Nucleus accumbens (tissue), 56 donors: ENCODE measurements around the gene OTUD7B.
A peak's percentile ranks its signal among the peaks of the same experiment; 100 is the strongest.

ENCODE experiments used
- DNase-seq, 56 donors: peaks; one replicate each; lab custom pipeline; 2025; lab: John Stamatoyannopoulos, UW

The OTUD7B gene

GRCh38 chr1:149925751-149926150 is 84.8 kb downstream of the OTUD7B start:
- no peak for DNase-seq

DNA sequence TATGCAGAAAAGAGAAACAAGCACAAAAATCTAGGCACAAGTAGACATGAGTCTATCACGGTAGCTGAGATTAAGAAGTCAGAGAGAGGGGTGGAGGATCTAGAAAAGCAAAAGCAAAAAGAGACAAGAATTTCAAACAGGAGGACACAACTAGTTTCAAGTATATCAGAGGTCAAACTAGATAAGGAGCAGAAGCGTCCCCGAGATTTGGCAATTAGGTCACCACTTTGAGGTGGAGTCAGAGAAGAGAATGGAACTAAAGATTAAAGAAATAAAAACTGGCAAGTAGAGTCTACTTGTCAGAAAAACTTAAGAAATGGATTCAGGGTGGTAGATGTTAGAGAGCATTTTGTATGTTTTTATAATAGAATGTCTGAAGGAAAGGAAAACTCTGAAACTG is 85.2 kb downstream of the OTUD7B start:
- DNase-seq = no peak

GRCh38 chr1:149923626-149924025 is 86.9 kb downstream of the OTUD7B start:
- no peak for DNase-seq

DNA sequence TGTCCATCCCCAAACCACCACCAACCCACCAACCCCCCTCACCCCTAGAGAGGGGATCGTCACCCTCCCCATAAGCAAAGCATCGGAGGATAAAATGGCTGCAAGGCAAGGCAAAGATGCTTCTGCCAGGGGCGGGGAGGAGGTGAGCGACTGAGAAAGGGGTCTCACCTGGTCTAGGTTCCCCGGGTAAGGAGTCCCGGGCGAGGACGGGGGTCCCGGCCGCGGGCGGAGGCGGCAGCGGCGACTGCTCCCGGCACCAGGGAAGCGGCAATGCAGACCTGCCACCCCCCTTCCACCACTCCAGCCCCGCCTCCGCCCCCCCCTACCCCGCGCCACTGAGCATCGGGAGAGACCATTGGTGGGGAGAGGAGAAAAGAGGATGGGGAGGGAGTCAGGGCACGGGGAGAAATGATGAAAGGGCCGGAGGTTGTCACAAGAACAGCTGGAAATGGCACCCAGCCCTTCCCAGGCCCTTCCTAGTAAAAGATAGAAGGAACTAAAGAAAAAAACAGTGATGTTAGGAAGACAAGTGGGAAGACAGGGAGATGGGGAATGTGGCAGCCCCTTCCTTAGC is 92.9 kb downstream of the OTUD7B start, which contains the start of gene SV2A:
SV2A (minus strand) TSS at position 274 of the 574 bp plus-strand sequence. CDS start 4,004 bp downstream, outside the sequence.
- DNase-seq = peak in 53 of 56 donors; percentile 16 to 83 (median 61)

DNA sequence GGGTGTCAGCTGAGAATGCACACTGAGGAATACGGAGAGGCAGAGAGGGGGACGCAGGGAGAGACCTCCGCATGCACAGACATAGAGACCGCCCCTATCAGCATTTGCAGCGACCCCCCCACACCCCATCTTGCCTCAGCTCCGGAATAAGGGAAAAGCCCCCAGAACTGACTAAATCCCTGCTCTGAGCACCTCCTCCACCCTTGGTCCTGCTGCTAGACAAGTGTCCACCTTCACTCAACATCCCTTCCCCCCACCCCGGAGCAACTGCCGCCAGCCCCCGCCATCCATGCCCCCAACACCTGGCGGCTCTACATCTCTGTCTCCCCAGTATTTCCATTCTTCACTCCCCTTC is 93.7 kb downstream of the OTUD7B start:
- peak in 1 of 56 donors; percentile 3 for DNase-seq

GRCh38 chr1:149916193-149916897 is 94.2 kb downstream of the OTUD7B start:
- DNase-seq = peak in 1 of 56 donors; percentile 29

DNA sequence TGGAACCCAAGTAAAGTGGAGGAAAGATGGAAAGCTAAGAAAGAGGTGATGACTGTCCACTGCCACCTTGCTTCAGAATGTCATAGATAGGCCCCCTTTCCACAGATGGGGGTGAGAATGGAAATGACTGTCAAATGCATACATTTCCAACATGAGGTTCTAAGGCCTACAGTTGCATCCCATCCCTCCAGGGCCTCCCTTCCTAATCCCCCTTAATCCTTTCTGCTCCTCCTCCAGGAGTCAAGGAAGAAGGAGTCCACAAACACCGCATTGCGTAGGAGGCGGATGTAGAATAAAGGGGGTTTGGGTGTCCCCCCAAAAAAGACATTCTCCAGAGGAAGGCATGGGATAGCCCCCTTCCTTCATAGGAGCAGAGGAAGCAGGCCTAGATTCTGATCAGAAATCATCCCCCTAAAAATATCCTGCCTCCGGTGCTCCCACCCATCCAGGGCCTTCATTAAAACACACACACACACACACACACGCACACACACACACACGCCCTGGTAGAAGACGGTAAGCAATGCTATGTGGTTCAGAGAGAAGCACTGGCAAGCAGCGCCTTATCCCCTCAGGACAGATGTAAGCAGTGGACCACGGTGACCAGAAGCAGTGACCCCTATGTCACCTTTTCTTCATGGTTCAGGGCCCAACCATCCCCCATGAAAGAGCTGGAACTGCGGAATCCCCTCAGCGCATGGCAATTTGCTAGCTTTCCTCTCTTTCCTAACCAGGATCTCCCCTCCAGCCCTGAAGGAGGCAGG is 94.9 kb downstream of the OTUD7B start:
- peak in 3 of 56 donors; percentile 5 to 14 (median 12) for DNase-seq

DNA sequence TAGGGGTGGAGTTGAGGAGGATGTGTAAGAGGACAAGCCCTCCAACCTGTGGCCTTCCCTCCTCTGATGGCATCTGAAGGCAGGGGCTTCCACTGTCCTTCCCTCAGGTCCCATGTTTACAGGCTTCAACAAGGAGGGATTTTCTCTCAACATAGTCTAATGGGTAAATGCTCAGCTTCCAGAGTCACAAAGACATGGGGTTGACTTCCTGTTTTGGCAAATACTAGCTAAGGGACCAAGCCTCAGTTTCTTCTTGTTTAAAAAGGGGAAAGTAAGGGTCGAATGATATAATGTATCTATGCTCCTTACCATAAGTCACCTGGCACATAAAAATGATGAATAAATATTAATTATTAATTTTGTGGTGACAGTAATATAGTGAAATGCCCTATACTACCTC is 96.0 kb downstream of the OTUD7B start:
- no peak for DNase-seq

DNA sequence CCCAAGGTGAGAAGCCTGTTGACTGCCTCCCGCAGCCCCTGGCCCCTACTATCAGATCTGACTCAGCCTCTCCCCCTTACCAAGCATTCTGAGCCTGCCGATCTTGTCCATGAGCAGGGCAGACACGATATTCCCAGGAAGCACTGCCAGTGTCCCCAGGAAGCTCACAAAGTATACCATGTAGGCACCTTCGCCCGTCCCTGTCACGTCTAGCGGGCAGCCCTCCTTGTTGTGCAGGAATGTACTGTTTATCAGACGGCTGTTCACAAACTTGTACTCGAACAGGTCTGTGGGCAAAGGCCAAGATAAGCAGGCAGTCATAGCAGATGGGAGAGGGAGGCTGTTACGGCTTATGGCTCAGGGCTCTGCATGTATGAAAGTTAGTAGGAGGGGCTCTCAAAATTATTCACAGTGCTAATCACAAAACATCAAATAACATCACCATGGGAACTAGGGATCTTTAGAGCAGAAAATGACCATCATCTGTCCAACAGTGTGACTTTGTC is 103.9 kb downstream of the OTUD7B start:
- DNase-seq = no peak

DNA sequence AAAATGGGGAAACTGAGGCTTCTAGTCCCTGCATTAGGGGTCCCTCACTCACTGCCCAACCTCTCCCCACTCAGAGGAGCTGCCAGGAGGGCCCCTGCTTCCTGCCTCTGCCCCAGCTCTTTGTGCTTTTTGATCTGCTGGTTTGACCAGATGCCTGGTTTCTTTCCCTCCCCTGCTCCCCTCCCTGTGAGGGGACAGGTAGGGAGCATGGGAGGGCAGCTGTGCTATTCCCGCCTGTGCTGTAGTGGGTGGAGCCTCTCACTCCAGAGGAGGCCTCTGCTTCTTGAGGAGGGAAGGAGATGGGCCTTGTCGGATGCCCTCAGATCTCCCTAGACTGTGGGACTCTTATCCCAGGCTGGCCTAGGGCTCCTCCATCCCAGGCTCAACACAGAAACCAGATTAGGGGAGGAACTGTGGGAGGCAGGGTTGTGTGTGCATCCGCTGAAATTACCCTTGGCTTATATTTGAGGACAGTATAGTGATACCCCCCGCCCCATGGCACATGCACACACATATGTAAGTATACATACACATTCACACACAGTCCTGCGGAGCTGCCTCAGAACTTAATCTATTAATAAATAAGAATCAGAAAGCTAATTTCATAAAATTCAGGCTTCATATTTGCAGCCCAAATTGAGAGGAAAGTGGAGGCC is 106.6 kb downstream of the OTUD7B start:
- no peak for DNase-seq

- peak; percentile 37 to 97 (median 88) for DNase-seq
Observed at GRCh38 chr1:149899460-149900284, 110.9 kb downstream of the OTUD7B start, which contains the start of gene BOLA1. BOLA1 (plus strand) TSS chr1:149899568; CDS start chr1:149900060, 492 bp downstream.

DNA sequence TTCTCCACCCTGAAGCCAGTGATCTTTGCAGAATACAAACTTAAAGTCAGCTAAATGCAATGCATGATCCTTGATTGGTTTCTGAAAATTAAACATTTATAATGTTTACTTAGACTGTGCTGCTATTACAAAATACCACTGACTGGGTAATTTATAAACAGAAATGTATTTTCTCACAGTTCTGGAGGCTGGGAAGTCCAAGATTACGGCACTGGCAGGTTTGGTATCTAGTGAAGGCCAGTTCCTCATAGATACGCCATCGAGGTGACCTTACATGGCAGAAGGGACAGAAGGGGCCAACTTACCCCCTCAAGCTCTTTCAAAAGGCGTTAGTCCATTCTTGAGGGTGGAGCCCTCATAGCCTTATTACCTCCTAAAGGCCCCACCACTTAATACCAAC is 114.0 kb downstream of the OTUD7B start:
- DNase-seq = no peak

DNA sequence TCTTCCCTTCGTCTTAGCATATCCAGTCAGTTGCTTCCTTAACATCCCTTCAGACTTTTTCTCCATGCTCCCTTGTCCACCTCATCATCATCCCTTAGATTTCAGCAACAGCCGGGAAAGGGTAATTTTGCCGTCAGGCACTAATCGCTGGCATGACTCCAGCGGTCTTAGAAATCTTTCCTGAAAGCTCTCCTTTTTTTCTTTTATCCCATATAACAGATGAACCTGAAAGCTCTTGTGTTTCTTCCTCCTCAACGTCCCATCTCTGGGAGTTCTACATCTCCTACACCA is 121.6 kb downstream of the OTUD7B start:
- peak in 8 of 56 donors; percentile 13 to 42 (median 20) for DNase-seq

DNA sequence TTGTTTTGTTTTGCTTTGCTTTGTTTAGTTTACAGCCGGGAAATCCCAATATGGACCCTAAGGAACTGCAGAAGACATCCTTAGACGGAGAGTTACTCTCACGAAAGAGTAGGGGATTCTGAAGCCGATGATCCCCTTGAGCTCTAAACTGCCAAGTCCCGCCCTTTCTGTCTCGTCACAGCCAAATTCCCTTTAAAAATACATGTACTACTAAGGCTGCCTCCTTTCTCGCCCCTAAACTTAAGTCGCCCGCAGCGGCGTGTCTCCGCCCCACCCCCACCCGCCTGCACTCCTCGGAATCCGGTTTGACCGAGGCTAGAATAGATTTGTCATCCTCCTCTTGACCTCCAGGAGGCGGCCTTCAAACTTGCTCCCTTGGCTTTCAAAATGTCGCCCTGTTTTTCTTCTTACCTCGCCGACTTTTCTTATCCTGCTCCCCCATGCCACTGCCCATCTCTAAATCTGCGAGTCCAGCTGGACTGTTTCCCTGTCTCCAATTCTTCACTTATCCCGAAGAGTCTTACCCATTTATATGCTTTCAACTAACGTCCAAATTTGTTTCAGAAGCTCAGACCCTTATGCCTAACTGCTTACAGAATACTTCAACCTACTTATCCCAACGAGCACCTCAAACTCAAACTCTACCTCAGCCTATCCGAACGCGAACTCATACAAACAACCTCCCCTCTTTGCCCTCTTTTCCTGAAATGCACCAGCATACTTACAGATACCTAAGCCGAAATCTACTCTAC is 122.1 kb downstream of the OTUD7B start:
- peak in 54 of 56 donors; percentile 9 to 91 (median 67) for DNase-seq
